ENCODE data around the gene RAPGEF1. TPM values are rescaled to one million over a fixed set of nuclear protein-coding genes. Genes with fewer than 3 reads are reported as not detected.

RAPGEF1 gene
- total RNA-seq, 1 donor from 2014 or later: 57.9 TPM

DNA sequence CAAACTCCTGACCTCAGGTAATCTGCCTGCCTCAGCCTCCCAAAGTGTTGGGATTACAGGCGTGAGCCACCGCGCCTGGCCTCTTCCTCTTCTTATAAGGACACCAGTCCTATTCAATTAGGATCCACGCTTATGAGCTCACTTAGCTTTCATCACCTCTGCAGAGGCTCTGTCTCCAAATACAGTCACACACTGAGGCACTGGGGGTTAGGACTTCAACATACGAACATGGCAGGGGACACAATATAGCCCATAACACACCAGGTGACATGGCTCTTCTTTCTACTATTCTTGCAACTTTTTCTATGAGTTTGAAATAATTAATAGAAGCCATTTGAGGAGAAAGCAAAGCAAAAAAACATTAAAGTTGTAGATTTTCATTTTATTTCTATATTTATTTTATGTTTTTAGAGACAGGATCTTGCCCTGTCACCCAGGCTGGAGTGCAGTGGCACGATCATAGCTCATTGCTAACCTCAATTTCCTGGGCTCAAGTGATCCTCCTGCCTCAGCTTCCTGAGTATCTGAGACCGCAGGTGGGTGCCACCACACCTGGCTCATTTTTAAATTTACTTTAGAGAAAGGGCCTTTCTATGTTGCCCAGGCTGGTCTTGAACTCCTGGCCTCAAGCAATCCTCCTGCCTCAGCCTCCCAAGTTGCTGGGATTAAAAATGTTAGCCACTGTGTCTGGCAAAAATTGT, 200.5 kb downstream of the RAPGEF1 start:
- intact Hi-C loops (cut with DNase I): no loop called here

DNA sequence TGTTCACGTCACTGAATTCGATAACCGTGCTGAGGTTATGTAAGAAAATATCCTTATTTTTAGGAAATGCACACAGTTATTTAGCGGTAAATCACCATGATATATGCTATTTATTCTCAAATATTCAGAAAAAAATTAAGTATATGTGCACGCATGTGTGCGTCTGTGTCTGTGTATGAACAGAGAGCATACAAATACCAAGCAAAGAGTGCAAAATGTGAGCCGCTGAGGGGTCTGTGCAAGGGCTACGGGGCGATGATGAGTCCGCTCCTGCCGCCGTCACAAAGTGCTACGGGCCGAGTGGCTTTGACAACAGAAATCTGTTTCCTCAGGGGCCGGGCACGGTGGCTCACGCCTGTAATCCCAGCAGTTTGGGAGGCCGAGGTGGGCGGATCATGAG, 201.9 kb downstream of the RAPGEF1 start:
- Histone ChIP-seq H3K4me3 (no peak overlapping the region), H3K9me3 (no peaks in the 10 kb centered on the region), H3K27me3 (no peaks in the 10 kb centered on the region), H3K36me3 (no peaks in the 10 kb centered on the region), H3K4me1 (no peaks in the 10 kb centered on the region), H3K27ac (no peak overlapping the region)
- no peak for DNase-seq (ENCODE audit: extremely low spot score in 2 of 2)
- intact Hi-C loops (cut with DNase I): no loop called here
- TF ChIP-seq, protein P1, sequence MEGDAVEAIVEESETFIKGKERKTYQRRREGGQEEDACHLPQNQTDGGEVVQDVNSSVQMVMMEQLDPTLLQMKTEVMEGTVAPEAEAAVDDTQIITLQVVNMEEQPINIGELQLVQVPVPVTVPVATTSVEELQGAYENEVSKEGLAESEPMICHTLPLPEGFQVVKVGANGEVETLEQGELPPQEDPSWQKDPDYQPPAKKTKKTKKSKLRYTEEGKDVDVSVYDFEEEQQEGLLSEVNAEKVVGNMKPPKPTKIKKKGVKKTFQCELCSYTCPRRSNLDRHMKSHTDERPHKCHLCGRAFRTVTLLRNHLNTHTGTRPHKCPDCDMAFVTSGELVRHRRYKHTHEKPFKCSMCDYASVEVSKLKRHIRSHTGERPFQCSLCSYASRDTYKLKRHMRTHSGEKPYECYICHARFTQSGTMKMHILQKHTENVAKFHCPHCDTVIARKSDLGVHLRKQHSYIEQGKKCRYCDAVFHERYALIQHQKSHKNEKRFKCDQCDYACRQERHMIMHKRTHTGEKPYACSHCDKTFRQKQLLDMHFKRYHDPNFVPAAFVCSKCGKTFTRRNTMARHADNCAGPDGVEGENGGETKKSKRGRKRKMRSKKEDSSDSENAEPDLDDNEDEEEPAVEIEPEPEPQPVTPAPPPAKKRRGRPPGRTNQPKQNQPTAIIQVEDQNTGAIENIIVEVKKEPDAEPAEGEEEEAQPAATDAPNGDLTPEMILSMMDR (IDR thresholded peaks at IDR 0.05): no peak
- TF ChIP-seq POLR2A (IDR thresholded peaks at IDR 0.05) (no peak), POLR2AphosphoS5 (IDR thresholded peaks at IDR 0.05; ENCODE audit: insufficient read depth in 1 of 2, low read depth in 1 of 2) (no peak)

More for the DNA sequence above, 200.5 kb downstream of the RAPGEF1 start:
- no peak overlapping the region for H3K4me3 ChIP-seq
- H3K27ac ChIP-seq: no peak overlapping the region
- no peaks in the 10 kb centered on the region for H3K27me3 ChIP-seq
- H3K36me3 ChIP-seq: no peaks in the 10 kb centered on the region
- no peak for DNase-seq (ENCODE audit: extremely low spot score in 2 of 2)
- H3K4me1 ChIP-seq: no peaks in the 10 kb centered on the region
- peaks cover 5% of the 10 kb centered on the region for H3K9me3 ChIP-seq
- TF ChIP-seq POLR2A (IDR thresholded peaks at IDR 0.05): no peak
- TF ChIP-seq, protein P1 (IDR thresholded peaks at IDR 0.05): no peak
- TF ChIP-seq POLR2AphosphoS5 (IDR thresholded peaks at IDR 0.05; ENCODE audit: insufficient read depth in 1 of 2, low read depth in 1 of 2): no peak

DNA sequence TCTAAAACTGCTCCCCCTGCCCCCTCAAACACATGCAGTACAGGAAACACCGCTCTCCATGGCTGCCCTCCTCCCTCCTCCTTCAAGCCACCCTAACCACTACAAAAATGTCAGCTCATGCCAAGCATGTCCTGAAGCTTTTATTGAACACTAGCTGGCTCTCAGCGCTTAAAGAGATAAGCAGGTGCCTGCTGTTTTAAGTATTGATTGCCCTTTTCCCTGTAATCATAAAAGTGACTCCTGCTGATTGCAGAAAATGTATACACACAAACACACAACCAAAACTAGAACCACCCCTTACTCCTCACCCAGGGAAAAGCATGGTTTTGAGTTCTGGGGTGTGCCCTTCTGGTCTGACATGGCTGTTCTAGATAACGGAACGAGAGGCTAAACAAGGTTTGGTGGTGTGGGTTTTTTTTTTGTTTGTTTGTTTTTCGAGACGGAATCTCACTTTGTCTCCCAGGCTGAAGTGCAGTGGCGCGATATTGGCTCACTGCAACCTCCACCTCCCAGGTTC, 205.1 kb downstream of the RAPGEF1 start:
- H3K36me3 ChIP-seq: no peaks in the 10 kb centered on the region
- no peaks in the 10 kb centered on the region for H3K27me3 ChIP-seq
- no peak overlapping the region for H3K4me3 ChIP-seq
- TF ChIP-seq, protein P1 (IDR thresholded peaks at IDR 0.05): no peak
- TF ChIP-seq POLR2A (IDR thresholded peaks at IDR 0.05): no peak
- TF ChIP-seq POLR2AphosphoS5 (IDR thresholded peaks at IDR 0.05; ENCODE audit: insufficient read depth in 1 of 2, low read depth in 1 of 2): no peak
- peaks cover 12% of the 10 kb centered on the region for H3K4me1 ChIP-seq
- no peaks in the 10 kb centered on the region for H3K9me3 ChIP-seq
- intact Hi-C loops (cut with DNase I): no loop called here
- H3K27ac ChIP-seq: no peak overlapping the region
- DNase-seq (ENCODE audit: extremely low spot score in 2 of 2): no peak

DNA sequence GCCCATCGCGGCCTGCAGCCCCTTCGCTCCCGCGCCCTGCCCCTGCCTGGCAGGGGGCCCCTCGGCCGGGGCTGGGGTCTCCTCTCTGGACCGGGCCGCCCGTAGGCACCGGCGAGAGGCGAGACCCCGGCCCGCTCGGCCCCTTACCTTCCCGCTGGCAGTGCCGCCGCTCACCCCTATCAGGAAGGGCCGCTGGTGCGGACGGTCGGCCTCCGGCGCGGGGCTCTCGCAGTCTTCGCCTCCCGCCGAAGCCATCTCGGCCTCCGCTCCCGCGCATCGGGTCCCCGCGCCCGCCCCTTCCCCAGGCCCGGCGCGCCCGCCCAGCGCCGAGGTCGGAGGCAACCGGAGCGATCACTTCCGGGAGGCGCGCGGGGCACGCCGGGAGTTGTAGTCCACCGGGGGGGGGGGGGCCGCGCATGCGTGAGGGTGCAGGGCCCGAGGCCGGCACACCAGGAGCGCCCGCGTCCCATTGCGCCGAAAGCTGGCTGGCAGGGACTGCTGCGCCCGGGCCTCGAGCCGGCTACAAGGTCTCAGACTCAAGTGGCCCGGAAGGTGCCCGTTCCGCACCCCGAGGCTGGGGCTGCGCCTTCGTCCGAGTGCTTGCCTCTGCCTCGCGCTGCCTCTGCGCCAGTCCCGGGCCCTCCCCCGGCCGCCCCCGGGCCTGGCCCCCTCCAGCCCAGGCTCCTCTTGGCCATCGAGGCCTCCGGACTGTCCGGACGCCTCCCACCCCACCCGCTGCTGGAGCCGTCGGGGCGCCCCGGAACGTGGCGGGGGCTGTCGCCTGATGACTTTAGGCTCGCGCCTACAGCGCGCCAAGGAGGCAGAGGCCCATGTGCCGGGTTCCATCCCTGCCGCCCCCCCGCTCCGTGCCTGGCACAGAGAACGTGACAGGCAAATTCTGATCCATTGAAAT, 208.7 kb downstream of the RAPGEF1 start, which contains the start of gene UCK1:
Gene UCK1, minus strand, starts transcription at position 344 of the 913 bp plus-strand sequence. Its CDS starts 89 bp downstream, at position 255.
- H3K9me3 ChIP-seq: no peaks in the 10 kb centered on the region
- DNase-seq (ENCODE audit: extremely low spot score in 2 of 2): no peak
- H3K27me3 ChIP-seq: no peaks in the 10 kb centered on the region
- peaks cover 17% of the 10 kb centered on the region for H3K4me1 ChIP-seq
- TF ChIP-seq POLR2AphosphoS5 (IDR thresholded peaks at IDR 0.05; ENCODE audit: insufficient read depth in 1 of 2, low read depth in 1 of 2): peak in 1 of 2 donors; percentile 69
- TF ChIP-seq, protein P1 (IDR thresholded peaks at IDR 0.05): no peak
- H3K36me3 ChIP-seq: peaks cover 0 to 33% of the 10 kb centered on the region in 2 donors
- H3K4me3 ChIP-seq: peak within 1 kb of the TSS; percentile 65 to 97
- intact Hi-C loops (cut with DNase I): no loop called here
- H3K27ac ChIP-seq: peak within 1 kb of the TSS; percentile 85

All from vagina (tissue), 2 donors.